ENCODE measurements around the gene PLCG2. TPM values are rescaled to one million over a fixed set of nuclear protein-coding genes. Genes with fewer than 3 reads are reported as not detected.
A peak's percentile ranks its signal among the peaks of the same experiment; 100 is the strongest.
"Not testable (repeated sequence)": the region's sequence is repeated elsewhere in the genome, so short reads cannot be mapped to it uniquely, and the experiment has no call there.

The PLCG2 gene
- total RNA-seq, 4 donors from 2014 or later = 30.5 to 243 (median 56.2) TPM

GRCh38 chr16:81971853-81972252 is 192.8 kb downstream of the PLCG2 start:
- DNase-seq = no peak
- TF ChIP-seq CTCF (IDR thresholded peaks at IDR 0.05) = no peak
- TF ChIP-seq POLR2A (IDR thresholded peaks at IDR 0.05) = no peak
- no peaks in the 10 kb centered on the region for H3K4me1 ChIP-seq
- H3K27ac ChIP-seq = no peak overlapping the region
- H3K9me3 ChIP-seq = no peaks in the 10 kb centered on the region
- no peaks in the 10 kb centered on the region for H3K36me3 ChIP-seq
- no peaks in the 10 kb centered on the region for H3K27me3 ChIP-seq
- no peak overlapping the region for H3K4me3 ChIP-seq

- no peak for DNase-seq
- Histone ChIP-seq H3K4me1 (no peaks in the 10 kb centered on the region), H3K27ac (no peak overlapping the region), H3K36me3 (no peaks in the 10 kb centered on the region), H3K4me3 (no peak overlapping the region), H3K9me3 (no peaks in the 10 kb centered on the region), H3K27me3 (no peaks in the 10 kb centered on the region)
- TF ChIP-seq CTCF (IDR thresholded peaks at IDR 0.05) (no peak), POLR2A (IDR thresholded peaks at IDR 0.05) (no peak)
Observed at GRCh38 chr16:81973737-81974136, 194.6 kb downstream of the PLCG2 start.

DNA sequence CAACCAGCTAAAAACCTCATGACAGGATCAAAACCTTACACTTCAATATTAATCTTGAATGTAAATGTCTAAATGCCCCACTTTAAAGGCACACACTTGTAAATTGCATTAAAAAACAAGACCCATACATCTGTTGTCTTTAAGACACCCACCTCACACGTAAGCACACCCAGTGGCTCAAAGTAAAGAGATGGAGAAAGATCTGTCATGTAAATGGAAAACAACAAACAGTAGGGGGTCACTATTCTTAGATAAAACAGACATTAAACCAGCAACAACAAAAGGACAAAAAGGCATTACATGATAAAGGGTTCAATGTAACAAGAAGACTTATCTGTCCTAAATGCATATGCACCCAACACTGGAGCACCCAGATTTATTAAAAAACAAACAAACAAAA is 196.5 kb downstream of the PLCG2 start:
- DNase-seq = no peak
- H3K27ac ChIP-seq = no peak overlapping the region
- no peaks in the 10 kb centered on the region for H3K4me1 ChIP-seq
- H3K4me3 ChIP-seq = no peak overlapping the region
- H3K36me3 ChIP-seq = no peaks in the 10 kb centered on the region
- no peaks in the 10 kb centered on the region for H3K9me3 ChIP-seq
- TF ChIP-seq POLR2A (IDR thresholded peaks at IDR 0.05) (no peak), CTCF (IDR thresholded peaks at IDR 0.05) (no peak)
- no peaks in the 10 kb centered on the region for H3K27me3 ChIP-seq

GRCh38 chr16:81977335-81977942 is 198.3 kb downstream of the PLCG2 start:
- H3K9me3 ChIP-seq, H3K27ac ChIP-seq, H3K4me3 ChIP-seq, DNase-seq, H3K27me3 ChIP-seq, H3K36me3 ChIP-seq, H3K4me1 ChIP-seq: not testable (repeated sequence)

DNA sequence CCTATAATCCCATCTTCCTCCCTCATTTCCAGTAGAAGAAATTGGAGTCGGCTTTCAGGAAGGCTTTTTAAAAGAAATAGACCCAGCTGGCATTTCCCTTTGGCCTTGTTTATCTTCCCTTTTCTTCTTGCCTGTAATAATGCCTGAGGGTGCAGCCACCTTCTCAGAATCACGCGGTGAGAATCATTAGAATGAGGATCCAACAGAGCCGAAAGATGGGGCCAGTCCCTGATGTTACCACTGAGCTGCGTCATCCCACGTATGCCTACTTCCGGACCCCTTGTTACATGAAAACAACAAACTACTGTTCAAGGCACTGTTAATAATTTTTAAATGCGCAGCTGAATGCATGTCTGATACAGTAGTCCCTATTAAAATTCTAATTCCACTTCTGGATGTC is 208.0 kb downstream of the PLCG2 start:
- no peak for DNase-seq
- TF ChIP-seq CTCF (IDR thresholded peaks at IDR 0.05) (no peak), POLR2A (IDR thresholded peaks at IDR 0.05) (no peak)
- Histone ChIP-seq H3K4me1 (no peaks in the 10 kb centered on the region), H3K27me3 (no peaks in the 10 kb centered on the region), H3K36me3 (no peaks in the 10 kb centered on the region), H3K27ac (no peak overlapping the region), H3K4me3 (no peak overlapping the region), H3K9me3 (no peaks in the 10 kb centered on the region)

DNA sequence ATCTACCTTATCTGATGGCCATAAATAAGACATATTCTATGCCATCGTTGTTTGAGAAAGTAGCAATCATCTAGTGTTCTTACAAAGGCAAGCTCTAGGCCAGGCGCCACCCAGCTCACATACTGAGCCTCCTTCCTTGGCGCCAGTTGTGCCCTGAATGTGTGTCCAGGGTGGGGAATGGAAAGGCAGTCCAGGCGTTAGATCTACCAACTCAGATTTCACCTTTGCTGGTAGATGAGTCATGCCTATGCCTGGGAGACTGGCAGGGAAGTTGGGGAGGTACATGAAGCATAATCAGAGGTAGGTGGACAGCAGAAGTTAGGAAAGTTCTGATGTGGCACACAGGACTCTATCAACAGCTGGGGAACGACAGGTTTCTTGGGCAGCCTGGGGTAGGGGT is 208.6 kb downstream of the PLCG2 start:
- peak overlapping the region in 1 of 4 donors; percentile 17 for H3K27ac ChIP-seq
- H3K27me3 ChIP-seq = no peaks in the 10 kb centered on the region
- no peak for TF ChIP-seq POLR2A (IDR thresholded peaks at IDR 0.05)
- TF ChIP-seq CTCF (IDR thresholded peaks at IDR 0.05) = no peak
- no peaks in the 10 kb centered on the region for H3K4me1 ChIP-seq
- H3K36me3 ChIP-seq = no peaks in the 10 kb centered on the region
- H3K9me3 ChIP-seq = no peaks in the 10 kb centered on the region
- DNase-seq = peak in 1 of 3 donors; percentile 54
- no peak overlapping the region for H3K4me3 ChIP-seq

All from Peyer's patch (tissue), 4 donors.